ENCODE results near the gene SLC10A7.

DNA sequence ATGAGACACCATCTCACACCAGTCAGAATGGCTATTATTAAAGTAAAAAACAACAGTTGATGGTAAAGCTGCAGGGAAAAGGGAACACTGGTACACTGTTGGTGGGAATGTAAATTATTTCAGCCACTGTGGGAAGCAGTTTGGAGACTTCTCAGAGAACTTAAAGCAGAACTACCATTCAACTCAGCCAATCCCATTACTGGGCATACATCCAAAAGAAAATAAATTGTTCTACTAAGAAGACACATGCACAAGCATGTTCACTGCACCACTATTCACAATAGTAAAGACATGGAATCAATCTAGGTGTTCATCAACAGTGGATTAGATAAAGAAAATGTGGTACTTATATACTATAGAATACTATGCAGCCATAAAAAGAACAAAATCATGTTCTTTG, 172.4 kb downstream of the SLC10A7 start:
- no peak for TF ChIP-seq CTCF (IDR thresholded peaks at IDR 0.05)
- no peak for TF ChIP-seq POLR2A (IDR thresholded peaks at IDR 0.05)

All from adrenal gland (tissue), 5 donors.